SH-SY5Y (cell line): Measurements from ENCODE around the gene DZIP3.

ENCODE experiments used
- GATA2 ChIP-seq: IDR thresholded peaks from 2 replicates; pipeline ENCODE4 v1.6.1; 2011; ENCODE audit warnings: mild to moderate bottlenecking, low read depth, low read length
- GATA3 ChIP-seq: IDR thresholded peaks from 2 replicates; pipeline ENCODE4 v1.6.1; 2011; ENCODE audit warnings: low read depth, mild to moderate bottlenecking, low read length, moderate library complexity

DNA sequence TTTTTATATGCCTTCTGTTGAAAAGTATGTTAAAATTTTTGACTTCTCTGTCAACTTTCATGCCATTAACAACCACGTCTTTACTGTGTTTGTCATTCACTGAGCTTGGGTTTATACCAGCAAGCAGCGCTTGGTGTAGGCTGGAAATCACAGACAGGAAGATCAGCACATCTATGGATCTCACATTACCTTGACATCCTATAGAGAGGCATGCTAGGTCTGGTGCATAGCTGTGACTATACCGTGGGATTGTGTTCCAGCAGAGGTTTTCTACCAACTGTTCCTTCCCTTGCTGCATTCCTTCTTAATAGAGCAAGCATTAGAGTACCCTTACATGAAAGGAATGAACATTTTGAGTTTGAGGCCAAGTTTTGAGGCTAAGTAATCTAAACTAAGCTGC lies 53.0 kb downstream of the DZIP3 start:
- TF ChIP-seq GATA2 = no peak
- TF ChIP-seq GATA3 = no peak
